GM18868 (cell line): ENCODE data around the gene TBC1D22A.
"Not testable (repeated sequence)": the region's sequence is repeated elsewhere in the genome, so short reads cannot be mapped to it uniquely, and the experiment has no call there.

ENCODE experiments used
- ATAC-seq: cut with Tn5 transposase; IDR thresholded peaks from one replicate; pipeline ENCODE4 v1.9.1; 2021; ENCODE audit warnings: mild to moderate bottlenecking, moderate library complexity; ENCODE audit not compliant: unreplicated experiment

The TBC1D22A gene

GRCh38 chr22:47124961-47125360 lies 362.5 kb downstream of the TBC1D22A start:
- ATAC-seq = no peak

- ATAC-seq = no peak
Observed at GRCh38 chr22:47125603-47126002, 363.2 kb downstream of the TBC1D22A start.

GRCh38 chr22:47126344-47126811 lies 363.9 kb downstream of the TBC1D22A start:
- no peak for ATAC-seq

DNA sequence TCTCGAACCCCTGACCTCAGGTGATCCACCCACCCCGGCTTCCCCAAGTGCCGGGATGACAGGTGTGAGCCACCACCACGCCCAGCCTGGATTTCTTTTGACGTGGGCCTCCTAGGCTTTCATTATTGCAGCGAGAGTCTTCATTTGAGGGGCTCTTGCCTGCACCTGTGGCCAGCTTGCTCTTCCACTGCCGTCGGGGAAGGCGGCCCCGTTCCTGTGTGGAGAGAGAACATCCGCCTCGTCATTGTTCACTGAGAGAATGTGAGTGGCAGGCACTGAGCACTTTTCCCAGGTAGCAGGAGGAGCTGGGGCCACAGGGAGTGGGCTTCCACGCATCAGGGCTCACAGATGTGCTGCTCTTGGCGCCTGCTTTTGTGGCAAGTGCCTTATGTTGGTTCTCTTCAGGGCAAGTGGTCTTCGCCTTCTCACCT lies 365.0 kb downstream of the TBC1D22A start:
- no peak for ATAC-seq

GRCh38 chr22:47128216-47128615 lies 365.8 kb downstream of the TBC1D22A start:
- ATAC-seq = no peak

- no peak for ATAC-seq
Observed at GRCh38 chr22:47128622-47129215, 366.3 kb downstream of the TBC1D22A start.

GRCh38 chr22:47129902-47130635 lies 367.6 kb downstream of the TBC1D22A start:
- no peak for ATAC-seq

DNA sequence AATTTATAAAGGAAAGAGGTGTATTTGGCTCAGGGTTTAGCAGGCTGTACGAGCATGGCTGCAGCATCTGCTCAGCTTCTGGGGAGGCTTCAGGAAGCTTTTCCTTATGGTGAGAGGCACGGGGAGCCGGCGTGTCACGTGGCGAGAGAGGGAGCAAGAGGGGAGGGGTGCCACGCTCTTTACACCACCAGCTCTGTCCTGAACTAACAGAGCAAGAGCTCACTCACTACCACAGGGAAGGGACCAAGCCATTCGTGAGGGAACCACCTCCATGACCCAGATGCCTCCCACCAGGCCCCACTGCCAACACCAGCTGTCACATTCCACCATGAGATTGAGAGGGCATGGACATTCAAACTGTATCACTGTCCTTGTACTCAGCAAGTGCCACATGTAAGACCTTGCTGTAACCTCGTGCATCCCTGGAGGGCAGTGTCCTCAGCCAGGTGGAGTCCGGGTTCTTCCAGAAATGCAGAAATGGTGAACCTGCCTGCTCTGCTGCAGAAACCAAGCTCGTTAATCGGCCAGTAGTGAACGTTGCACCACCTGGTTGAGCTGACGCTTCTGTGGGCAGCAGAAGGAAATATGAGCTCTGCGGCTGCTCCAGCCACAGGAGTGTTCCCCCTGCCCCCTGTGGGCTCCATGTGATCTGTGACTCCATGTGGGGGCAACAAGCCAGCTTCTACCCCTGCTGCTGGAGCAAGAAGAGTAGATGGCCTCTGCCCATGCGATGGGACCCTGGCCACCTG lies 368.6 kb downstream of the TBC1D22A start:
- ATAC-seq = no peak

DNA sequence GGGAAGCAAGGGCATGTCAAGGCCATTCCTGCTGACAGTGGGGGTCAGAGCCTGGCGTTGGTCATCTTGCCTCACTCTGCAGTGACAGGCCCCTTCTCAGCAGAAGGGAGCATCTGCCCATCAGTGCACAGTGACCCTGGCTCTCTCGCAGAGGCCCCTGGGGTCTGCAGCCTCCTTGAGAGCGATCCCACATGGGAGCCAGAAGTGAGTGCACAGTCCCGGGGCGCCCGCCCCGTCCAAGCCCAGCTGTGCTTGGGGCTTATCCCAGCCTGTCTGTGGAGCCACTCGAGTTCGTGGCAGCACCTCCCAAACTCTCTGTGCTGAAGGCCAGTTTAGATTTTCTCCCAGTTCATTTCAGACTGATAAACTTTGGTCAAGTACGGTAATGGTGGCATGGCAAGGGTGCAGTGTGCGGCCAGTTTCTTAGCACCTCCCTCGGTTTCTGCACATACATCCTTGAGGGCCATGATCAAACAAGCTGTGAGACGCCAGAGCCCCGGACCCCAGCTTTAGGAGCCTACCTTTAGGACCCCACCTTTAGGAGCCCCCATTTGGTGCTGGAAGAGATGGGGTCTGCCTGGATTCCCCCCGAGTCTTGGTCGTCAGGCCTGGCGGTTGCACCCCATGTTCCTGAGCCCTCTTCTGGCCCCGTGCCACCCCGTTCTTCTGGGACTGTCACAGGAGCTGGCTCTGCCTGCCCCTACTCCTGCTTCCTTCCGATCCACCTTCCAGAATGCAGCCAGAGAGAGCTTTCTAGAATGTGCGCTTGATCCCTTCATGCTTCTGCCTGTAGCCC lies 369.4 kb downstream of the TBC1D22A start:
- ATAC-seq = no peak

DNA sequence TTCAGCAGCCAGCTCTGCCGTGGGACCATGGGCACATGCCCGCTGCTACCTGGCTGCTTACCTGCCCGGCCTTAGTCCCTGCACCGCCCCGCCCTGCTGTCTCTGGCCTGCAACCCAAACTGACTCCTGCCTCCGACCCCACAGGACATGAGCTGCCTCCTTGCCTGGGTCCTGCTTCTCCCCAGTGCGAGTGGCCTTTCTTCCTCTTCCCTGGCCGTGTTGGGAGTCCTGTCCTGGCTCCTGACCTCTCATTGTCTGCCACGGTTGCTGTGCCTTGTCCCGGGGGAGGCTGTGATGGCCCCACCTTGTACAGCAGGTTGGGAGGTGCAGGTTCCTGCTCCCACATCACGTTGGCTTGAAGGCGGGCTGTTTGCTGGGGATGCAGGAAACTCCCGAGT lies 370.0 kb downstream of the TBC1D22A start:
- no peak for ATAC-seq

GRCh38 chr22:47133061-47133969 lies 370.9 kb downstream of the TBC1D22A start:
- no peak for ATAC-seq

GRCh38 chr22:47134222-47134621 lies 371.8 kb downstream of the TBC1D22A start:
- ATAC-seq = no peak

DNA sequence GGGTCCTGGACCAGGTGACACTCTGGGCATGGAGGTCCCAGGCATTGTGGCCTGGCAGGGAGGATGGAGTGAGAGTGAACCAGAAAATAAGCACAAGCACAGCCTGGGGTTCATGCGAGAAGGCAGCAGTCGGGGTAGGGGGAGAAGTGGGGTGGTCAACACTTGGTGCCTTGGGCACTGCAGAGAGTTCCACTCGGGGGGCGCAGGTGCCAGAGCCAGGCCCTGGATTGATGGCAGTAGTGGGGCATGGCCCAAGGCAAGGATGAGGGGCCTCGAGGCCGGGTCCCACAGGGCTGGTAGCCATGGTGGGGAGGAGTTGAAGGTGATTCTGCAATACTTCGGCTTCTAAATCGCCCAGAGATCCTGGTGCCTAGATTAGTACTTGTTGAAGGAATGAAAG lies 372.9 kb downstream of the TBC1D22A start:
- no peak for ATAC-seq

DNA sequence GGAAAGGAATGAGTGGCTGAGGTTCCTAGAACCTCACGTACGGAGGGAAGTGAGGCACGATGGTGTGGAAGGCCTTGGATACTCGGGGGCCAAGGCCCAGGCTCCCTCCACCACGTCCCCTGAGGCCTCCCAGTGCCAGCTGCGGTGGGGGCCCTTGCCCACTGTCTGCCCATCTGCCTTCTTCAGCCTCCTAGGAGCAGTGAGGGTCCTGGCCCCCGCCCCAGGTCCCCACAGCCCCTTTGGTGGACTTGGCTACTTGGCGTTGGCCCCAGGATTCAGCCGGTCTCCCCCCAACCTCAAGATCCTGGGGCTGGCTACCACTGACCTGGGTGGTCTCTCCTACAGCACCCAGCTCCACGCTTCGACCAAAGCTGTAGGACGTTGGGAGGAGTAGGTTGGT lies 373.6 kb downstream of the TBC1D22A start:
- no peak for ATAC-seq

DNA sequence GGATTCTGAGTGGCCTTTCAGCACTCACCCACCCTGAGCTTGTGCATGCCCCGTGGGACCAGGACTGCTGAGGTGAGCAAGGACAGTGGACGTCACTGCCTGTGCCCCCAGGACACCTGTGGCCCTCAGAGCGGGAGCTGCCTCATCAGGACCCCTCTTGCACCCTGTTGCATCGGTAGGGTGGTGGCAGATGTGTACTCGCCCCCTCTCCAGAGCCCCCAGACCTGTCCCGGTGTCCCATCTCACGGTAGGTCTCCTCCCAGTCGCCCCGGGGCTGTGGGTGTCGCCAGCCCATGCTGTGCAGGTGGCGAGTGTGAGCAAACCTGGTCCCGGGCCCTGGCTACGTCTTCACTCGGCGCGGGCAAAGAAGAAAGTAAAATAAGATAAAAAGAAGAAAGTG lies 374.2 kb downstream of the TBC1D22A start:
- no peak for ATAC-seq

DNA sequence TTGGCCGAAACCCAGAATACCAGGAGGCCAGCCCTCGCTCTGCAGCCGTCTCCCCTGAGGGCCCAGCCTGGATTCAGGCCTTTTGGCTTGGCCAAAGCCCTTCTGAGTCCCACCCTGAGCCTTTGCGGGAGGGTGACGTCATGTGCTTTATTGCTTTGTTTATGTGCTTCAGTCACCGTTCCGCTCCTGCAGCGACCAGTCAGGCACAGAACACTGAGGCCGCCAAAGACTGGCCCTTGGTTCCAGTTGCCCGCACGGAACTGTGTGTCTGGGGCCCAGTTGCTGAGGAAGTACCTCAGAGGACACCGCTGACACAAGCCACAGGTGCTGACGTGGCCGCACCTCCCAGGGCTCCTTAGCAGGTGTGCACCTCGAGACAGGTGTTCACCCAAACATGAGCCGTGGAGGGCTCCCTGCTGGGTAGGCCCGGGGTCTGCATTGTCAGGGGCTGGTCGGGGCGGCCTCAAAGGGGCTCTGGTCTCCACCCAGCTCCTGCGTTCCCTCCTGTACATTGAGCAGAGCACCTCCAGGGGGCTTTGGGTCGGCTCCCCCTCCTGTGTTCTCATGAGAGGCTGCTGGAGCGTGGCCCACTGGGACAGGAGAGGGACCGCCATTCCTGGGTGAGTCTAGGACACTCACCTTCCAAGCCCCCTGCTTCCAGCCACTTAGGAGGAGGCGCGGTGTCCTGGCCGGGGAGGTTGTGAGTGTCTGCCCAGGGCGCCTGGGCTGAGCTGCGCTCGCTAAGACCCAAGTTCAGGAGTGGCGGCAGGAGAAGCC lies 376.8 kb downstream of the TBC1D22A start:
- no peak for ATAC-seq

DNA sequence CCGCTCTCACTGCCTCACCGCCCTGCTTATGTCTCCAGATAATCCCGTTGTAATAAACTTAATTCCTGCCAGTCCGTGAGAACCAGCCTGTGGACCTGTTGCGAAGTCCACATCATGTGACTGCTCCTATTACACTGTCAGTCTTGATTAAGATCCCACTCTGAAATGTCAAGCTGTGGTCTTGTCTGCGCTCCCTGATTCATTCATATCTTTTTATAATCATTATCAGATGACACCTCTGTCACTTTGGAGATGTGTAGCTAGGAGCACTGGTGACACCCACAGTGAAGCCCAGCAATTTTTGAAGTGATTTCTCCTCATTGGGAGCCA lies 377.3 kb downstream of the TBC1D22A start:
- ATAC-seq = no peak

- ATAC-seq = not testable (repeated sequence)
Observed at GRCh38 chr22:47140975-47141374, 378.5 kb downstream of the TBC1D22A start.

DNA sequence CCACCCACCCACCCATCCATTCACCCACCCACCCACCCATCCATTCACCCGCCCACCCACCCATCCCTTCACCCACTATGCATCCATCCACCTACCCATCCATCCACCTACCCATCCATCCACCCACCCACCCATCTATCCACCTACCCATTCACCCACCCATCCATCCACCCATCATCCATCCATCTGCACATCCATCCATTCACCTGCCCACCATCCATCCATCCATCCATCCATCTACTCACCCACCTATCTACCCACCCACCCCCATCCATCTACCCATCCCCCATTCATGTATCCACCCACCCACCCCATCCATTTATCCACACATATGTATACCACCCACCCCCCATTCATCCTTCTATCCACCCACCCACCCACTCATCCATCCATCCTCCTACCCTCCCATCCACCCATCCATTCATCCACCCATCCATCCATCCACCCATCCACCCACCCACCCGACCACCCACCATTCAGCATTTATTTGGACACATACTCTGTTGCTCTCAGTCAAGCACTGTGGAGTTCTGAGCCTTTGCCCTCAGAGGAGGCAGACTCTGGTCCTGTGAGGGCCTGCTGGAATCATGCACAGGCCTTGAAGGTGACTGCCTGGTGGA lies 380.1 kb downstream of the TBC1D22A start:
- ATAC-seq = no peak
